Amygdala (tissue), 56 donors: ENCODE measurements around the gene FNDC3A.

Experiments used
- DNase-seq, 56 donors: peaks; one replicate each; lab custom pipeline; 2025; lab: John Stamatoyannopoulos, UW

FNDC3A gene

DNA sequence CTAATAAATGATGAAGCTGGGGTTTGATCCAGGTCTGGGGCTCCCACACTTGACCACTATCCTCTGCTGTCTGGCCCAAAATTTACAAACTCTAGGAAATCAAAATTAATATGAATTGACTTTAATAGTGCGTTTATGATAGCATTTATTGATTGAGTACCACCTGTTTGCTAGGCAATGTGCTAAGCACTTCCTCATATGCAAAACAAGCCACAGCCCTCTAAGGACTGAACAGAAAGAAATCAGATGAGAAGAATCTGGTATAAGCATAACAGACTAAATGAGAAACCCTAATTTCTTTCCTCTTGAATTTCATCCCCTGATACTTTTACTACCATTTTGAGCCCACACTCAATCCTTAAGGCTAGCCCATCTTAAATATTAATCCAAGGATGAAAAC is 237.8 kb downstream of the FNDC3A start:
- no peak for DNase-seq

DNA sequence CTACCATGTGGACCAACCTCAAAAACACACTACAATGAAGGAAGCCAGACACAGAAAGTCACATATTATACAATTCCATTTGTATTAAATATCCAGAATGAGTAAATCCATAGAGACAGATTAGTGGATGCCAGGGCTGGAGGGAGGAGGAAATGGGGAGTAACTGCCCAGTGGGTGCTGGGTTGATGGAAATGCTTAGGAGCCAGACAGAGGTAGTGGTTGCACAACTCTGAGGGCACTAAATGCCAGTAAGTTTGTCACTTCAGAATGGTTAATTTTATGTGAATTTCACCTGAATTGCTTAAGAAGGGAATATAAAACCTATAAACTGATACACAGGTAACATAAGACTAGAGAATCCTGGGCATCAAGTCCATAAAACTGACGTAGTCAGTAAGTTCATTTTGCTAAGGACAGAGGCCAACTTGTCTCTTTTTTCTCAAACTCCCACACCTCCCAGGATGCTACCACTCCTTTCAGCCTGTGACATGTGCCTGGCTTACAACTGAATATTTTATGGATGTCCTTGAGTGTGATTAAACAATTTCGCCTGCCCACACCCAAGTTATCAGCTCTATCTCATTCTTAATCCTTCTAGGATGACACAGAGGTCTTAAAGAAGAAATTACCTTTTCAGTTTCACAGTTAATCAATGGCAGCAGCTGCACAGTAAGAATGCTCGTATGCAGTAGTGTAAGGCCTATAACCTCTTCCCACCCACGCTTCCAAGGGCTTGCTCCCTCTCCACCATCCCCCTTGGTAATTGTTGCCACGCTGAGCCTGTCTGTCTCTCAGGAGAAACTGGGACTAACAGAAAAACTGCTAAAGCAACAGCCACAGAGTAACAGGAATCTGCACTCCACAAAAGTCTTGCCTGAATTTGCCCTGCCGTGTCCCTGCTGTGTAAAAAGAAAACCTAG is 238.5 kb downstream of the FNDC3A start:
- DNase-seq, result no peak

DNA sequence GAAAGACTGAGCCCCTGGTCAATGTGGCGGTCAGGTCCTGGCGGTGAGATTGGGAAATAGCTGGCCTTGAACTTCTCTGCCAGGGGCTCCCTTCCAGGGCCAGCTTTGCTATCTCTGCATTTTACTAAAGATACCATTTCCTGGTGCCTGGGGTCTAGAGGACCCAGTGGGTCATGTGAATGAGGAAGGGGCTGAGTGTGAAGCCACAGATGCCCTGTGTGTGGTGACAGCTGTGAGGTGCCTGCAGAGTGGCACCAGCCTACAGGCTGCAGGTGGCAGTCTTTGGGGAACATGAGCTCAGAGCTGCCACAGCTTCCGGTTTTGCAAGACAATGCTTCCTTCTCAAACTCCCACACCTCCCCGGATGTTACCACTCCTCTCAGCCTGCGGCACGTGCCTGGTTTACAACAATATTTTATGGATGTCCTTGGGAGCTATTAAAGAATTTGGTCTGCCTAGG is 239.2 kb downstream of the FNDC3A start:
- peak in 4 of 56 donors; percentile 3 to 12 (median 9) for DNase-seq

DNA sequence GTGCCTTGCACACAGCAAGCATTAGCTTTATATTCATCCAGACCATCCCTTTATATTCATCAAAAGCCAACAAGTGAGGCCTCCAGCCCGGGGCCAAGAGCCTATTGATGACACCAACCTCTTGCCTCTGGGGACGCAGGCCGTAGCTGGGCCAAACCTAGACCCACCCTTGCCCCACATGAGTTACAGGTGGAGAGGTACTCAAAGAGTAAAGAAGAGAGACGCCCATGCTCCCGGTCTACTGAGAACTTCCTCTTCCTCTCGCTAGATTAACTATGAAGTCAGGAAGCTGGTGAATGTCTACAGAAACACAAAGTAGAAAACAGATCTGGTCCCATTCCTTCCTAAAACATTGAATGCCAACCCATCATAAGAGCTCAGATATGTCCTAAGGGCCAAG is 240.6 kb downstream of the FNDC3A start:
- no peak for DNase-seq

DNA sequence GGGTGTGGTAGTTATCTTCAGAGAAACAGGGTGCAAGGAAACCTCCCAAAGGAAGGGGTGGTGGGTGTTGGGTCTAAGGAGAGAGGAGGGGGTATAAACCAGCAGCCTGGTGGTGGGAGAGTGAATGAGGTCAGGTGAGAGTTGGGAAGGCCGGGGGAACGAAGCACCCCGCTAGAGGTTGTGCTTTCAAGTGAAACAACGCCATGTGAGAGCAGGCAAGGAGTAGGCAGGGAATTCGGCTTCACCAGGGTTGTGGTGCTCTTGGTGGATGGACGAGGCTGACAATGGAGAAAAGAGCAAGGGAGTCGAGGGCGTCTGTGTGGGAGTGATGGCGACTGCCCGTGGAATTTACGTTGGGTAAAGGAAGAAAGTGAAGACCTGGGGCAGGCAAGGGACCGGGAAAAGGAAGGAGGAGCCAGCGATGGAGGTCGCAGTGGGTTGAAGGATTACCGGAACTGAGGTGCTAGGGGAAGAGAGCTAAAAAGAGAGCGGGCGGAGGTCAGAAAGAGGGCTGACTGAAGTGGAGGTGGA is 242.3 kb downstream of the FNDC3A start:
- DNase-seq, result no peak

DNA sequence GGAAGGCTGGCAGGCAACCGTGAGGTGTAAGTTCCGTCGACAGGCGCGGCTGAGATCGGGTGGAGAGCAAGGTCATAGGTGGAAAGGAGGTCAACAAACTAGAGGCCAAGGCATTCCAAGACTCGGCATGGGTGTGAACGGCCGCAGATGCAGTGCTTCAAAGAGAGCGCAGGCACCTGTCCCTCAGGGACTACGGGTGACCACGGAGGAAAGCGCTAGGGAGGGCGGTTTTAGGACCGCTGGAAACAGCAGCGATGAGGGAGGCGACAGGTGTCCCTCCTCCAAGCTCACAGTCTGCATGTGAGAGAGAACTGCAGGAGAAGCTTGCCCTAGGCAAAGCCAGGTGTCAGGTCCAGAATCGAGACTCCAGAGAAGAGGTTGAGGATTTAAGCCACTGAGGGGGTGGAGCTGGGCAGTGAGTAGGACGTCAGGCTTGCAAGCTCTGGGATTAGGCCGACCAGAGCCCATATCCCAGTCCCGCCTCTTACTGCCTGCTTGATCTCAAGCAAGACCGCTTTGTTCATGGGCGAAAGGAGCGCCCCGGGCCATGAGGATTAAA is 242.9 kb downstream of the FNDC3A start:
- DNase-seq, result no peak

DNA sequence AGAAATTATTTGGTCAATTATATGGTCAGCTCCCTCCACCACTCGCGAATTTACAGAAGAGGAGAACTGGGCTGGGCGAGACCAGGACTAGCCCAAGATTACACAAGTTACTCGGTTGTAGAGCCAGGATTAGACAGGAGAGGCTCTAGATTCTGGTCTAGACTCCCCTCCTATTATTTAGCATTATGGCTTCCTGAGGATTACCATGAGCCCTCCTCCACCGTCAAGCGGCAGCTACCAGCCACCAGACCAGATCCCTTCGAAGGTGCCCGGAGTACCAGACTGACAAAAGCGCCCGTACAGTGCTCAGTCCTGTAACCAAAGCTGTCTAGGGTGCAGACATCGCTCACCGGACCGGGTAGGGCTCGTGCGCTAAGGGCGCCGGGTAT is 243.9 kb downstream of the FNDC3A start:
- DNase-seq, result no peak

DNA sequence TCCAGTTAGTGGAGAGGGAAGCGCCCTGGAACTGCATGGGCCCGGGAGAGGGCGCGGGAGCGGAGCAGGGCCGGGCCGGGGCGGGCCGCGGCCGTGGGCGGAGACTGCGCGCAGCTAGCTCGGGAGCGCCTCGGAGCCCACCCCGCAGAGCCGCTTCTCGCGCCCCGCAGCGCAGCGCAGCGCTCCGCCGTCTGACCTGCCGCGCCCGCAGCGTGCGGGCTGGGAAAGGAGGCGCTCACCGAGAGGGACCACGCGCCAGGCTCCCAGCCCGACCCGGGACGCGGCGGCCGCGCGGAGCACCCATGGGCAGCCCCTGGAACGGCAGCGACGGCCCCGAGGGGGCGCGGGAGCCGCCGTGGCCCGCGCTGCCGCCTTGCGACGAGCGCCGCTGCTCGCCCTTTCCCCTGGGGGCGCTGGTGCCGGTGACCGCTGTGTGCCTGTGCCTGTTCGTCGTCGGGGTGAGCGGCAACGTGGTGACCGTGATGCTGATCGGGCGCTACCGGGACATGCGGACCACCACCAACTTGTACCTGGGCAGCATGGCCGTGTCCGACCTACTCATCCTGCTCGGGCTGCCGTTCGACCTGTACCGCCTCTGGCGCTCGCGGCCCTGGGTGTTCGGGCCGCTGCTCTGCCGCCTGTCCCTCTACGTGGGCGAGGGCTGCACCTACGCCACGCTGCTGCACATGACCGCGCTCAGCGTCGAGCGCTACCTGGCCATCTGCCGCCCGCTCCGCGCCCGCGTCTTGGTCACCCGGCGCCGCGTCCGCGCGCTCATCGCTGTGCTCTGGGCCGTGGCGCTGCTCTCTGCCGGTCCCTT is 244.5 kb downstream of the FNDC3A start, which contains the start of gene MLNR:
Gene MLNR, plus strand, starts transcription at position 303 of the 820 bp plus-strand sequence. Its CDS starts 0 bp downstream, at position 303.
- DNase-seq, result peak in 1 of 56 donors; percentile 6

DNA sequence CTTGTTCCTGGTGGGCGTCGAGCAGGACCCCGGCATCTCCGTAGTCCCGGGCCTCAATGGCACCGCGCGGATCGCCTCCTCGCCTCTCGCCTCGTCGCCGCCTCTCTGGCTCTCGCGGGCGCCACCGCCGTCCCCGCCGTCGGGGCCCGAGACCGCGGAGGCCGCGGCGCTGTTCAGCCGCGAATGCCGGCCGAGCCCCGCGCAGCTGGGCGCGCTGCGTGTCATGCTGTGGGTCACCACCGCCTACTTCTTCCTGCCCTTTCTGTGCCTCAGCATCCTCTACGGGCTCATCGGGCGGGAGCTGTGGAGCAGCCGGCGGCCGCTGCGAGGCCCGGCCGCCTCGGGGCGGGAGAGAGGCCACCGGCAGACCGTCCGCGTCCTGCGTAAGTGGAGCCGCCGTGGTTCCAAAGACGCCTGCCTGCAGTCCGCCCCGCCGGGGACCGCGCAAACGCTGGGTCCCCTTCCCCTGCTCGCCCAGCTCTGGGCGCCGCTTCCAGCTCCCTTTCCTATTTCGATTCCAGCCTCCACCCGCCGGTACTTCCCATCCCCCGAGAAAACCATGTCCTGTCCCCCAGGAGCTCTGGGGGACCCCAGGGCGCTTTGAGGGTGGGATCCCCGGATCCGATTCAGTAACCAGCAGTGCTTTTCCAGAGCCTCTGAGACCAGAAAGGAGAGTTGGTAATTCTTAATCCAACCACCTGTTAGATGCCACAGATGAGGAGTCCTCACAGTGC is 245.3 kb downstream of the FNDC3A start:
- DNase-seq, result no peak

DNA sequence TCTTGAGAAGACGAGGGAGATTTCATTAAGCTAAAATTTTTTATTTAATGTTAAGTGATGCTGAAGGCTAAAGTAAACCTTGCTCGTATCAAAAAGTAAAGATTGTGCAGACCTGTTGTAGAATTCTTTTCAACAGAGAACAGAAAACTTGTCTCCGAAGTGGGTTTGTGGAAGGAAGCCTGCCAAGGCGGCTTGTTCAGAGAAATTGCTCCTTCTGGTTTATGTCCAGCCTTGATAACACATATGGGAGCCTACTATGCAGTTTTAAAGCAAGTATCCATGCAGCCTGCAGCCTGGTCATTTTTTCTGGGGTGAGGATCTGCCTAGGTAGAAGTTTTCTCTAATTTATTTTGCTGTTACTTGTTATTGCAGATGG is 245.9 kb downstream of the FNDC3A start:
- no peak for DNase-seq

DNA sequence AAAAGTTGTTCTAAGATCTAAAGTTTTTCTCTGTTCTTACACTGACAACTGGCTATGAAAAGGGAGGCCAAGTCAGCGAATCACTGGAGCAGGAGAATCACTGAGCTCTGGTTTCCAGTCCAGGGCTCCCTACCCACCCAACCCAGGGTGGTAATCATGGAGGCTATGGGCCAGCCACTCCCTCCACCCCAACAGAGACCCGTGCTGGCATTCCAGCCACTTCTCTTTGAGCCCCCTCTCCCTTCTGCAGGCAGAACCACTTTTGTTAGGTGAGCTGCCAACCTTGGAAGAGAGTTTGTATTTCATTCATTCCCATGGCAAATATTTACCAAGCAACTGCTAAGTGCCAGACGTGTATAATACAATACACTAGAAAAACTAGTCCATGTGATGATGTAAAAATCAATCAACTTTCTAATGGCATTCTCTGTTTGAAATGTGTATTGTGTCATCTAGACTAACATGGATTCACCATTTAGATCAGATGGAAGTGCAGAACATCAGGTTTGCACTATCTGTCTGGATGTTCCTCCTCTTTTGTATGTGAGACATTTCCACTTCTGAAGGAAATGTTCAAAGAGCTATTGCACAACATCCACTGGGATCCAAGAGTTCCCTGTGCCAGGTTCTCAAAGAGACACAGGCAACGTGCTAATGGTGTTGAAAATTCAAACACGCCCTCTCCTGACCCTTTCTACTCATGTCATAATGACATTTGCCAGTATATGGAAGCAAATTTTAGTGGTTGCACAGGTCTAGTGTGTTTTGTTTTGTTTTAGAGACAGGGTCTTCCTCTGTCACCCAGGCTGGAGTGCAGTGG is 249.7 kb downstream of the FNDC3A start:
- DNase-seq, result no peak

DNA sequence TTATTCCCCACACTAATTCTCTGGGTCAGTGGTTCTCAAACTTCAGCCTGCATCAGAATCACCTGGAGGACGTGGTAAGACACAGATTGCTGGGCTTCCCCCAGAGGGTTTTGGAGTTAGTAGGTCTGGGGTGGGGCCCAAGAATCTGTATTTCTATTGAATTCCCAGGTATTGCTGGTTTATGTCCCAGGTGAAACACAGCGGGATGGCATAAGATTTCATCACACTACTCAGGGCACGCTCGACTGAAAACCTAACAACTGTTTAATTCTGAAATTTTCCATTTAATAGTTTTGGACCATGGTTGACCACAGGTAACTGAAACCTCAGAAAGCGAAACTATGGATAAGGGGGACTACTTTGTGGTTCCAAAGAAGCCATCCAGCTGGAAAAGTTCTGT is 250.9 kb downstream of the FNDC3A start:
- no peak for DNase-seq

DNA sequence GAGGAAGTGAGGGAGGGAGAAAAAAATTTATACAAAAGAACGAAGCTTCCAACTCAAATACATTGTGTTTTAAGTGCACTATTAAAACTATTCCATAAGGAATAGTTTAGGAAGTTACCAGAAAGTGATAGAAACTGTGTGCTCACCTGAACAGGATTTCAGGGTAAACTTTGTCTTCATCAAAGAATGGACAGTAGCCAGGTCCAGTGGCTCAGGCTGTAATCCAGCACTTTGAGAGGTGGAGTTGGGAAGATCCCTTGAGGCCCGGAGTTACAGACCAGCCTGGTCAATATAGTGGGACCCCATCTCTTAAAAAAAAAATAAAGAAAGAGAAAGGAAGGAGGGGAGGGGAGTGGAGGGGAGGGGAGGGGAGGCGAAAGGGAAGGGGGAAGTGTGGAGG is 259.0 kb downstream of the FNDC3A start:
- DNase-seq, result no peak

DNA sequence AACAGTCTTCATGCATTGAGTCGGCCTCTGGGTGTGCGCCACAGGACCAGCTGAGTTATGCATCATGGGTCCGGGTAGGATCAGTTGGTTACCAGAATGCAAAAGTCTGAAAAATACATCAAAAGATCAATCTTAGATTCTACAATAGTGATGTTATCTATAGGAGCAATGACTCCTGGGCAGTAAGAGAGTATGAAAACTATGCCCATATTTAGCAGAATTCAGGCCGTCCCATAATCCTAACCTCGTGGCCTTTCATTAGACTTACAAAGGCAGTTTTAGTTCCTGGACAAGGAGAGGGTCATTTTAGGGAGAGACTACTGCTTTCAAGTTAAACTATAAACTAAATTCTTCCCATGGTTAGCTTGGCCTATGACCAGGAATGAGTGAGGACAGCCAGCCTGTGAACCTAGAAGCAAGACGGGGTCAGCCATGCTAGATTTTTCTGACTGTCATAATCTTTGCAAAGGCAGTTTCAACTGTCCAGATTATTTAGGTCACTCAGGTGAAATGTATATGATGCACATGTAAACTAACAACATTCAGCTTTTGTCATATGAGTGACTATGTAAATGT is 260.2 kb downstream of the FNDC3A start:
- no peak for DNase-seq

DNA sequence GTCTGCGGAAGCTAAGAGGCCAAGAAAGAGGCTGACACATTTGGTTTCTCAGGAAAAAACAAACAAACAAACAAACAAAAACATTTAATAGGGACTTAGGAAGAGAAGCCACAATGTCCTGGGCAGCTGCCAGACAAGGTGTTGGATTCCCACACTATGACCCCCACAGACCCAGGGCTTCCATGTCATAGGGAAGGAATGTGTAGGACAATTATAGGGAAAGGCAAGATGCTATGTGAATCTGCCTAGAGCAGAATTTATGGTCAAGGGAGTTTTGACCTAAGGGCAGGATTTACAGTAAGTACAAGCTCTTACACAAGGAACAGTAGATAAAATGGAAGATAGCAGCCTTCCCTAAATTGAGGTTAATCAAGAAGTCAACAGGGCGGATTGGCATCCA is 262.9 kb downstream of the FNDC3A start:
- no peak for DNase-seq

DNA sequence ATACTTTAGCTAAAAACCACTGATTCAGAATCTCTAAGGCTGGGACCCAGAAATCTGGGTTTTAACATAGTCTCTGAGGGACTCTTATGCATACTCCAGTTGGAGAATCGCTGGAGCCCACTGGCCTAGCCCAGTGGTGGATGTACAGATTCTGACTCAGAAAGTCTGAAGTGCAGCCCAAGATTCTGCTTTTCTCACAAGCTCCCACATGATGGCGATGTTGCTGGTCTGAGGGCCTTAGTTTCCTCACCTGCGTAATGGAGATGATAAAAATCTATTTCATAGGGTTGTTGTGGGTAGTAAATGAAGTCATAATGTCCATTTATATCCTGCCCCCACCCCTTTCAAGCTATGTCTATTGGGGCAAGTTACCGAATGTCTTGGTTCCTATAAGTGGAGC is 264.3 kb downstream of the FNDC3A start:
- DNase-seq, result peak in 1 of 56 donors; percentile 10

DNA sequence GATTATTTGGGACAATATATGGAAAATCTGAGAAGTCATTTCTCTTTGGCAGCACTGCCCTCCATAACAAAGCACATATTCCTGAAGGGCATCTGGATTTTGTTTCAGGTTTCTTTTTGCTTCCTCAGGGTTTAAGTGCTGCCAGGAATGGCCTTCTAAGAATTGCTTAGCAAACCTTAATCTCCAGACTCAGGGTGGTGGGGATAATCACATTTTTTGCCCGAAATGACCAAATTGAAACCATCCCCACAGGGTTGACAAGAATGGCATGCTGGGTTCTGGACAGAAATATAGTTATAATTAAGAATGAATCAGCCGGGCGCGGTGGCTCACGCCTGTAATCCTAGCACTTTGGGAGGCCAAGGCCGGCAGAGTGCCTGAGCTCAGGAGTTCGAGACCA is 265.6 kb downstream of the FNDC3A start:
- no peak for DNase-seq

DNA sequence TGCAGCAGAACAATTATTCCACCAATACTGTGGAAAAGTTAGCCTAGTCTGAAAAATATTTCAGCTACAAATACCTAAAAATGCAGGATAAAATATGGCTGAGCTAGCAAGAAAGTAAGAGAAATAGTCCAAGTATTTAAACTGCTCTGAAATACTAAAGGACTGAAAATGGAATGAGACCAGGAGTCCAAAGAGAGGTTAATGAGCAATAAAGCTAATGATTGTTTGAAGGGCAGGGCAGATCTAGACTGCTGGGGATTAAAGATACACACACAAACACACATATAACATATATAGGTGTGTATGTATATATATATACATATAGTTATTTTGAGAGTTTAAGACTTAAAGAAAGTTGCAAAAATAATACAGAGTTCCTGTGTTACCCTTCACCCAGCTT is 269.4 kb downstream of the FNDC3A start:
- DNase-seq, result no peak
